ENCODE measurements around the gene MFSD6L. TPM values are rescaled to one million over a fixed set of nuclear protein-coding genes. Genes with fewer than 3 reads are reported as not detected.

The MFSD6L gene
- polyA plus RNA-seq, 1 experiment = not detected

GRCh38 chr17:8843344-8843743 is 44.2 kb upstream of the MFSD6L start:
- Histone ChIP-seq H3K27me3 (ENCODE audit: control insufficient read depth, insufficient read depth, low read length) (no peaks in the 10 kb centered on the region), H3K9me3 (ENCODE audit: control insufficient read depth, insufficient read depth, low read length) (no peaks in the 10 kb centered on the region; the same call in 1 of the 2 replicates), H3K27ac (ENCODE audit: low read depth, low read length) (no peak overlapping the region), H3K4me3 (ENCODE audit: low read depth, low read length) (no peak overlapping the region)
- no peak for TF ChIP-seq CTCF (IDR thresholded peaks at IDR 0.05; ENCODE audit: low read depth, low read length)
- ChIA-PET CTCF (interaction anchor here (1.3 kb wide), 1 partner anchor 10 kb away, joined by 3 read pairs; no protein-coding TSS in a partner anchor), POLR2A (no interaction called here)
- no peak for DNase-seq (ENCODE audit: low read depth, low spot score)

GRCh38 chr17:8841844-8842243 is 42.7 kb upstream of the MFSD6L start:
- ChIA-PET CTCF (interaction anchor here (1.3 kb wide), 1 partner anchor 9 kb away, joined by 3 read pairs; no protein-coding TSS in a partner anchor), POLR2A (no interaction called here)
- Histone ChIP-seq H3K4me3 (ENCODE audit: low read depth, low read length) (no peak overlapping the region), H3K9me3 (ENCODE audit: control insufficient read depth, insufficient read depth, low read length) (no peaks in the 10 kb centered on the region; the same call in 1 of the 2 replicates), H3K27ac (ENCODE audit: low read depth, low read length) (no peak overlapping the region), H3K27me3 (ENCODE audit: control insufficient read depth, insufficient read depth, low read length) (no peaks in the 10 kb centered on the region)
- TF ChIP-seq CTCF (IDR thresholded peaks at IDR 0.05; ENCODE audit: low read depth, low read length) = no peak
- DNase-seq (ENCODE audit: low read depth, low spot score) = no peak

GRCh38 chr17:8839410-8839935 is 40.3 kb upstream of the MFSD6L start:
- Histone ChIP-seq H3K27ac (ENCODE audit: low read depth, low read length) (no peak overlapping the region), H3K9me3 (ENCODE audit: control insufficient read depth, insufficient read depth, low read length) (no peaks in the 10 kb centered on the region; the same call in 1 of the 2 replicates), H3K4me3 (ENCODE audit: low read depth, low read length) (no peak overlapping the region), H3K27me3 (ENCODE audit: control insufficient read depth, insufficient read depth, low read length) (no peaks in the 10 kb centered on the region)
- no peak for DNase-seq (ENCODE audit: low read depth, low spot score)
- ChIA-PET CTCF (no interaction called here), POLR2A (no interaction called here)
- no peak for TF ChIP-seq CTCF (IDR thresholded peaks at IDR 0.05; ENCODE audit: low read depth, low read length)

GRCh38 chr17:8838551-8839095 is 39.5 kb upstream of the MFSD6L start:
- Histone ChIP-seq H3K27me3 (ENCODE audit: control insufficient read depth, insufficient read depth, low read length) (no peaks in the 10 kb centered on the region), H3K9me3 (ENCODE audit: control insufficient read depth, insufficient read depth, low read length) (no peaks in the 10 kb centered on the region; the same call in 1 of the 2 replicates), H3K4me3 (ENCODE audit: low read depth, low read length) (no peak overlapping the region), H3K27ac (ENCODE audit: low read depth, low read length) (no peak overlapping the region)
- no peak for DNase-seq (ENCODE audit: low read depth, low spot score)
- CTCF ChIA-PET = no interaction called here
- POLR2A ChIA-PET = no interaction called here
- no peak for TF ChIP-seq CTCF (IDR thresholded peaks at IDR 0.05; ENCODE audit: low read depth, low read length)

GRCh38 chr17:8837563-8838075 is 38.5 kb upstream of the MFSD6L start:
- Histone ChIP-seq H3K4me3 (ENCODE audit: low read depth, low read length) (no peak overlapping the region), H3K27me3 (ENCODE audit: control insufficient read depth, insufficient read depth, low read length) (no peaks in the 10 kb centered on the region), H3K9me3 (ENCODE audit: control insufficient read depth, insufficient read depth, low read length) (peaks cover 5% of the 10 kb centered on the region; the same call in 1 of the 2 replicates), H3K27ac (ENCODE audit: low read depth, low read length) (no peak overlapping the region)
- no peak for TF ChIP-seq CTCF (IDR thresholded peaks at IDR 0.05; ENCODE audit: low read depth, low read length)
- ChIA-PET CTCF (no interaction called here), POLR2A (no interaction called here)
- no peak for DNase-seq (ENCODE audit: low read depth, low spot score)

All from AG04450 (cell line).